RPMI8226 (cell line): ENCODE results near the gene AP5Z1.
A peak's percentile ranks its signal among the peaks of the same experiment; 100 is the strongest.

ENCODE experiments used
- DNase-seq: peaks from one replicate; pipeline ENCODE4 v3.0.0-alpha.2; 2015

Gene AP5Z1, protein sequence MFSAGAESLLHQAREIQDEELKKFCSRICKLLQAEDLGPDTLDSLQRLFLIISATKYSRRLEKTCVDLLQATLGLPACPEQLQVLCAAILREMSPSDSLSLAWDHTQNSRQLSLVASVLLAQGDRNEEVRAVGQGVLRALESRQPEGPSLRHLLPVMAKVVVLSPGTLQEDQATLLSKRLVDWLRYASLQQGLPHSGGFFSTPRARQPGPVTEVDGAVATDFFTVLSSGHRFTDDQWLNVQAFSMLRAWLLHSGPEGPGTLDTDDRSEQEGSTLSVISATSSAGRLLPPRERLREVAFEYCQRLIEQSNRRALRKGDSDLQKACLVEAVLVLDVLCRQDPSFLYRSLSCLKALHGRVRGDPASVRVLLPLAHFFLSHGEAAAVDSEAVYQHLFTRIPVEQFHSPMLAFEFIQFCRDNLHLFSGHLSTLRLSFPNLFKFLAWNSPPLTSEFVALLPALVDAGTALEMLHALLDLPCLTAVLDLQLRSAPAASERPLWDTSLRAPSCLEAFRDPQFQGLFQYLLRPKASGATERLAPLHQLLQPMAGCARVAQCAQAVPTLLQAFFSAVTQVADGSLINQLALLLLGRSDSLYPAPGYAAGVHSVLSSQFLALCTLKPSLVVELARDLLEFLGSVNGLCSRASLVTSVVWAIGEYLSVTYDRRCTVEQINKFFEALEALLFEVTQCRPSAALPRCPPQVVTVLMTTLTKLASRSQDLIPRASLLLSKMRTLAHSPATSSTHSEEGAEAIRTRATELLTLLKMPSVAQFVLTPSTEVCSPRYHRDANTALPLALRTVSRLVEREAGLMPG

DNA sequence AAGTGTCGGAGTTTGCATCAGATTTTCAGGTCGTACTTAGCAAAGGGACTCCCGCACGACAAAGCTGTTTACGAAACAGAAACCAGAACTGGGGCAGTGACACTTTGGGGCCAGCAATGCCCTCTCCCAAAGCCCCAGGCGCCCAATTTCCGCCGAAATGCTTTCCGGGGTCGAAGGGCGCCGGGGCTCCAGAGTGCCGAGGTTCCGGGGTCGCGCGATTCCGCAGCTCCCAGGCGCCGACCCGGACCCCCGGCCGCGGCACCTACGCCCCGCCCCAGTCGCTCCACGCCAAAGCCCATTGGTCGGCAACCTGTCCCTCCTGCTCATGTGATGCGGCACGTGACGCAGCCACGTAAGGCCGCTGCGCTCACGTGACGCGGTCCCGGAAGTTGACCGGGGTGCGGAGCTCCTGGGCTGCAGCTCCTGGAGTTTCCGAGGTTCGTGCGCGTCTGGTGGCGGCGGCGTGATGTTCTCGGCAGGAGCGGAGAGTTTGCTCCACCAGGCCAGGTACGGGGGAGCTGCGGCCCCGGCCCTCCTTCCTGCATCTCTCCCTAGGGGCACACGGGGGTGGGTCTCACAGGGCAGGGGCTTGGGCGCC, at the start of gene AP5Z1:
Gene AP5Z1 (plus strand): TSS at position 374 of the 598 bp plus-strand sequence. CDS start 93 bp downstream, at position 467.
- peak; percentile 99 for DNase-seq

DNA sequence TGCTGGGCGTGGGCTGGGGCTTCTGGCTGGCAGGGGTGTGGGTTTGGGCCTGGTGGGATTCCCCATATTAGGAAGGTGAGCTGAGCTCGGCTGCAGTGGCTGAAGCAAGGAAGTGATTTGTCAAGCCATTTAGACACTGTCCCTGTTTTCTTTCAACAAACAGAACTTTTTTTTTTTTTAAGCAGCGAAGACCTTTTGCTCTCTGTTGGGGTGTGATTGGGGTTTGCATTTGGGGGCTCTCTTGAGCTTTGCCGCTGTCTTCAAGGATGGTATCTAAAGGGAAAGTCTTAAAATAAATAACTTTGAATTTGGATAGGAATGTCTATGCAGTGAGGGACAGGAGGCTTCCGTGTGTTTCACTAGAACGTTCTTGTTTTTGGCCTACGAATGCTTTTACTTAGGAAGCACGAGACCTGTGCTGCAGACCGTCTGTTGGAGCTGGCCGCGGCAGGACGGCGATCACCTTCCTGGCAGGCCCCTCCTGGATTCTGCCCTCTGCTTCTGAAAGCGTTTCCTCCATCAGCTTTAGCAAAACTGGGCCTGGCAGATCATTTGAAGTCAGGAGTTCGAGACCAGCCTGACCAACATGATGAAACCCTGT, 49.5 kb upstream of the AP5Z1 start:
- DNase-seq, result no peak

DNA sequence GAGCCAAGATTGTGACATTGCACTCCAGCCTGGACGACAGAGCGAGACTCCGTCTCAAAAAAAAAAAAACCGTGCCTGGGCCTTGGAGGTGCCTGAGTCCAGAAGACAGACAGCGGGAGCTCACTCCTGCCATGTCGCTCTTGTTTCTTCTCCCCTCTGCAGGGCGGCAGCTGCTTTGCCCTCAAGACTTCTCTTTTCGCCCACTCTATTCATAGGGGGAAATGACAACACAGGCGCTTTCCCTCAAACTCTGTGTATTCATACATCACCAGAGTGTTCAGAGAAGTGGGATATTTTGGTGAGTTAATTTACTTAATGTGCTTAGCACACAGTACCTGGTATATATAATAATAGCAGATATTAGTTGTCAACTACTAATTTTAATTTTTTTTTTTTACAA, 48.9 kb upstream of the AP5Z1 start:
- DNase-seq, result no peak

DNA sequence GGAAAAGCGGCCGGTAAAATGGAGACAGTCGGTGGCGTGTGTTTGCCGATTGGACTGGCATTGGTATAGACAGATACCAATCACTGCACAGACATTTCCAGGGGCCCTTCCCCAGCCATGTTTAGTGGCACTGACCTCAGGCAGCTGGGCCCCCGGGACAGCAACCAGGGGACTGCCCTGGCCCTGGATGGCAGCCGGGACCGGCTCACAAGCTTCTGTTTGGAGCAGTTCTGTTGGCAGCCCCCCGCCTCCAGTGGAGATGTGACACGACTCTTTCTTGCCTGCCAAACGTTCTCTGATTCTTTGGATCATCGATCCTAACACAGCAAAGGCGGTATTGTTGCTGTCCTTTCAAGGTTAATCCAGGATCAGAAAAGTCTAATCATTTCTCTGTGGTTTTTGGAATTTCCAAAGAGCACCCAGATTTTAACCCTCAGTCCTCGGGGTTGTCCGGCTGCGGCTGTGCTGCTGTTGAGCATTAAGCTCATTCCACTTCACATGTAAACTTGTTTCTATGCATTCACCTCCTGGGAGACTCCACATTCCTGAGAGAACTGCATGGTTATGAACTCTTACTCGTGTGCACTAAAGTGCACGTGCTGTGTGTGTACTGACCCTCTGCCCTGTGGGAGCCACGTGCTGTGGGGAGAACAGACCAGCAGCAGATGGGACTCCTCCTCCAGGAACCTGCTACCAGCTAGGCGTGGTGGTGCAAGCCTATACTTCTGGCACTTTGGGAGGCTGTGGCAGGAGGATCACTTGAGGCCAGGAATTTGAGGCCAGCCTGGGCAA, 47.3 kb upstream of the AP5Z1 start:
- DNase-seq, result no peak

DNA sequence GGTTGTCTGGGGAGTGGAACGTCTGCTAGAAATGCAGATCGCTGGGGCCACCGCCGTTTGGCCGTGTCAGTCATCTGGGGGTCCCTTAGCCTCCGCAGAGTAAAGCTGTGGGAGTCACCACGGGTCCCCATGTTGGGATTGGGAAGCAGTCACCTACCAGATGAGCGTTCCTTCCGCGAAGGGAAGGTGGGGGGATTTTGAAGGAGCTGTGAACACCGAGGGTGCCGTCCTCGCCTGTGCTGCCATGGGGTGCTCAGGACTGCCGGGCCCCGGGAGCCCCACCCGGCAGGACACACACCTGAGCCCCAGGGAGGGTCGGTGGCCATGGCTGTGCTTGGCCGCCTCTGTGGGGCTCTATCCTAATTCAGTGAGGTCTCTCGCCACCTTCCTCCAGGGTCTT, 46.2 kb upstream of the AP5Z1 start:
- DNase-seq, result no peak

DNA sequence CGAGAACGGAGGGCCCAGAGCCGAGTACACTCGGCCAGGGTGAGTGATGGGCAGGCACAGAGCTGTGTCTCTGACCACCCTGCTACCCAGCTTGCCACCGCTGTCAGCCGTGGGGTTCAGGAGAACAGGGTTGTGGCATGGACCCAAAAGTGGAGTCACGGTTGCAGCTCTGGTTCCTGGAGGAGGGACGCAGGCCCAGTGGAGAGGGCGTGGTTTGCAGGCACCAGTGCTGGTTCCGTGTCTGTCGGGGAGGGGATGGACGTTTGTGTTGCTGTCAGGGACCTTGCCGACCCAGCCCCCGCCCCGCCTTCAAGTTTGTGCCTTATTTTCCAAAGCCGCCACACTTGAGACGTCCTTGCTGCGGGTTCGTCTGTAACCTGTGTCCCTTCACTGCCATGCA, 45.1 kb upstream of the AP5Z1 start:
- DNase-seq, result no peak

DNA sequence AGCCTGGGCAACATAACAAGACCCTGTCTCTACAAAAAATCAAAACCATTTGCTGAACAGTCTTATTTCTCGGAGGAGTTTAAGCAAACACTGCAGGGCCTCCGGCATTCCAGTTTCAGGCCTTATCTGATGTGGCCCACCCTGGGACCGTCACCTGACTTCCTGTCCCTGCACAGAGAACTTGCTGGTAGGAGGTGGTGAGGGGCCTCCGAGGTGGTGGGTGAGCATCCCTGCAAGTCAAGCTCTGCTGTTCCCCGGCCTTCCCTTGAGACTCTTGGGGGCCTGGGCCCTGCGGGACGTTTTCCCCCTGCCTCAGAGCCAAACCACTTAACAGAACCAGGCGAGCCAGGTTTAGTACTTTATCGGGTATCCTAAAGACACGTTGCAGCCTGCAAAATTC, 44.5 kb upstream of the AP5Z1 start:
- DNase-seq, result no peak

DNA sequence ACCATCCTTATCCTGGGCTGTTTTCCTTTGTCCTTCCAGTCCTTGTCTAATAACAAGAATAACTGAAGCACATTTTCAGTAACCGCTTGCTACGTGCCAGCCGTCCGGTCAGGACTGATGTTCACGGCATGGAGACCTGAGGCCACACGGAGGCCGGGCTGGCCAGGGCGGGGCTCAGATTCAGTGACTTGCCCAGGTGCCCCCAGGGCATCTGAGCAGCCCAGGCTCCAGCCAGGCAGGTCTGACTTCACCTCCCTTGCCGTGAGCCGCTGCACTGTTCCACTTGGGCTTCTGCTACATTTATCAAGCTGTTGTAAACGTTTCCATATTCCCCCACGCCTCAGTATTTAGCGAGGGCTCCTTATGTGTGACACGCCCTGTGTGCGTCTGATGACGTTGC, 43.6 kb upstream of the AP5Z1 start:
- DNase-seq, result no peak

DNA sequence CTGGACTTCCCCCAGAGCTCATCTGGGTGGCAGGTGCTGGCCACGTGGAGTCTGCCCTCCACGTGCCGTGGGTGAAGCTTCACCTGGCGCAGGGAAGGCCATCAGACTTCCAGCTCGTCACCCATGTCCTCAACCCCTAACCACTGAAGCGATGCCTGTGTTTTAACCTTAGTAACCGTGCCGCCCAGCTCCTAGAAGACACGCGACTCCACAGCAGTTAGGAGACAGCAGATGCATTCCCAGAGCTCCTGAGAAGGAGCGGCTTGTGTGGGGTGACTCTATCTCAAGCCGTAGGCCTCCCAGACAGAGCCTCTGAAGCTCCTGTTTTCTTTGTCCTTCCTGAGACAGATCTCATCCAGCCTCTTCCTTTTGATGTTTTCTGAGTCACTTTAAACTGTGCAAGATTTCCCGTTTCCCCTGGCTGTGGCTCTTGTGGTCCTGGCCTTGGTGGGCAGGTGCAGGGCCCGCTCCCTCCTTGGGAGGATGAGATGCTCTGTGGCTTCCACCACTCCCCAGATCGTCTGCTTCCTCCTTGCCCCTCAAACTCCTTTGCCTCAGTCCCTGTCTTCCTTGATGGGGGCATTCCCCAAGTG, 41.4 kb upstream of the AP5Z1 start:
- DNase-seq, result no peak

DNA sequence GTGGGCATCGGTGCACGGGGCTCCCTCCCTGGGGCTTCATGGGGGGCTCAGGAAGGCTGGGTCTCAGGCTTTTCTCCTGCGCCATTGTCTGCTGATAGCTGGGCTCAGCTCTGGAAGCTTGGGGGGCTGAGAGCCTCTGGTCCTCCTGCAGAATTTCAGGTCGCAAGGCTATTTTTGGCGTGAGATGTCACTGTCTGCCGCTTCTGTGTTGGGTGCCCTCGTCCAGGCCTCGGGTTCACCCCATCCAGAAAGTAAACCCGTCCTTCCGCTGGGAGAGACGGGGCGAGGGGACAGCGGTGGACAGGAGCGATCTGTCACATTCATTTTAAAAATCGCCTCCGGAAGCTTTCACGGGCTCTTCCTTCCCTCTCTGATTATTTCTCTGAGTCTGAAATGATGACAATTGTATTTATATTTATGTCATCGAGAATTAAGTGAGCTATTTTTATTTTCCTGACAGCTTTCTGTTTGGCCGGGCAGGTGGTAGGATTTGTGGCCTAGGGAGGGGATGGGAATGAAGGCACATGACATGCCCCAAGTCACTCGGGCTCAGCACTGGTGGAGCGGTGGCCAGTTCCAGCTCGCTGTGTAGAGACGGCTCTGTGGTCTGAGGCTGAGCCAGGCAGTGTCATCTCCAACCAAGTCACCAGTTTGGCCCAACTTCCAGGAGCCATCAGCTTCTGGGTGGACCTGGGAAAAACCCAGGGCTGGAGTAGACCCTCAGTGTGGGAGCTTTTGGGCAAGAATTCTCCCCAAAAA, 40.7 kb upstream of the AP5Z1 start:
- no peak for DNase-seq

DNA sequence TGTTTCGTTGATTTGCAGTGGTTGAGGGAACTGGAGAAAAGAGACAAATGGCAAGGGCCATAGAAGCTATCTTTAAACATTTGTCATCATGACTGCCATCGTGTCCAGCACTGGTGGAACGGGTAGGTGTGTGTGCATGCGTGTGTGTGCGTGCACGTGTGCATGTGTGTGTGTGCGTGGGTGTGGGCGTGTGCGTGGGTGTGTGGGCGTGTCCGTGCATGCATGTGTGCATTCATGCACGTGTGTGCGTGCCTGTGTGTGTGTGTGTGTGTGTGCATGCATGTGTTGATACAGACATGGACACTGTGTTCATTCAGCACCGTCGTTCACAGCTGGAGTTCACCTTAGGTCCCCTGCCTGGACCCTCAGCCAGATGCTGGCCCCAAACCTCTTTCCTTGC, 38.1 kb upstream of the AP5Z1 start:
- no peak for DNase-seq

DNA sequence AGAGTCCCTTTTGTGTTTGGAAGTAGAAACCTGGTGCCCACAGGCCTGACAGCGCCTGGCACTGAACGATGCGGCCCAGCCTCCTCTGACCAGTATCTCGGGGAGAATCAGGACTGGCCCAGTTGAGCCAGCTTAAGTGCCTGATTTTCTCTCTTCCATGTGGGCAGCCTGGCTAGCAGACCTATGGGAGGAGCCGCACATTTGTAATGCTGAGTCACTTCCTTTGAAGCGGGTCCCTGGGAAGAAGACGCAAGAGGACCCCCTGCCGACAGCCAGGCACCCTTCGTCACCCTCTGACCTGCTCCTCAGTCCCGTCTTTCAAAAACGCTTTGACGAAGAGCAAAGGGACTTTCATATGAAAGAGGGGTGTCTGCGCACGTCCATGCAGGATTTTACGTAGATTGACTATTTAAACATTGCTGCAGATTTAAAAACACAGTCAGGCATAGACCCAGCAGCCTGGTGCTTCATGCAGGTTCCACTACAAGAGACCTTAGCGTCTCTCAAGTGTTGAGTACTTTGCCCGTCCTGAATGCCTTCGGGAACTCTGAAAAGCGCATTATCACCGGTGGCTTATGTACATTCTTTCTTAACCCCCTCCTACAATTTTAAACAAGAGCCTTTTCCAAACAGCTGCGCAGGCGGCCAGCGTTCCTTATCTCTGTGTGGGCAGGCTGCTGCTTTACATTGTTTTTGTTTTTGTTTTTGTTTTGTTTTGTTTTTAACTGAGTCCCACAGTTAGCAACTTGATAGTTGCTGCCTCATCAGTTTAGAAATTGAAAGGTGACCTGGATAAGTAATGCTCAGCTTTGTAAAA, 36.5 kb upstream of the AP5Z1 start:
- no peak for DNase-seq

DNA sequence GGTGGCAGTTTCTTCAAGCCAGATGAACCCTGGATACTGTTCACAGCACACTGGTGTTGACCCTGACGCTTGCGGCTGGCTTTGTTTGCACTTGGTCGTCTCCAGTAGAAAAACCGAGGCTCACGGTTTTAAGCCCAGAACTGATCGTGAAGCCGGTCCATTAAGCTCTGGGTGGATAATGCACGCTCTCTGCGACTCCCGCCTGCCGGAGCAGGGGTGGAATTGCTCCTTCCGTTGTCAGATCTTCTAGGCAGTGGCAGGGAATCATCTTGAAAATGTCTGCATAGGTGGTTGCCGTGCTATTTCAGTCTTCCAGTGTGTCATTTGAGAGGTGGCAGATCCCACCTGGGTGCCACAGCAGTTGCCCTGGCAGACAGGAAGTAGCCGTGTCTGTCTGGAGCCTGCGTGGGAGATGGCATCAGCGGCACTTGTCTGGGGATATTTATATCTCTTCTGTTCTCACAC, 35.9 kb upstream of the AP5Z1 start:
- no peak for DNase-seq

DNA sequence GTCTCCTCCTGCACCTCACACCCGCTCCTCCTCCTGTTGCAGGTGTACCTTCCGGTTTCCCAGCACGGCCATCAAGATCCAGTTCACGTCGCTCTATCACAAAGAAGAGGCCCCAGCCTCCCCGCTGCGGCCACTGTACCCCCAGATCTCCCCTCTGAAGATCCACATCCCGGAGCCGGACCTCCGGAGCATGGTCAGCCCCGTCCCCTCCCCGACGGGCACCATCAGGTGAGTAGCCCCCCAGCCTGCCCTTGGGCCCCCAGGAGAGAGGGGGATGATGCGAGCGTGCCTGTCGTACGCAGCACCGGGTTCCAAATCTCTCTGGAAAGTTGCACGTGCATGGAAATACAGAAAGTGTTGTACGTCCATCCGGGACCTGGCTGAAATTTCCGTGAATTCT, 34.6 kb upstream of the AP5Z1 start:
- DNase-seq, result no peak

DNA sequence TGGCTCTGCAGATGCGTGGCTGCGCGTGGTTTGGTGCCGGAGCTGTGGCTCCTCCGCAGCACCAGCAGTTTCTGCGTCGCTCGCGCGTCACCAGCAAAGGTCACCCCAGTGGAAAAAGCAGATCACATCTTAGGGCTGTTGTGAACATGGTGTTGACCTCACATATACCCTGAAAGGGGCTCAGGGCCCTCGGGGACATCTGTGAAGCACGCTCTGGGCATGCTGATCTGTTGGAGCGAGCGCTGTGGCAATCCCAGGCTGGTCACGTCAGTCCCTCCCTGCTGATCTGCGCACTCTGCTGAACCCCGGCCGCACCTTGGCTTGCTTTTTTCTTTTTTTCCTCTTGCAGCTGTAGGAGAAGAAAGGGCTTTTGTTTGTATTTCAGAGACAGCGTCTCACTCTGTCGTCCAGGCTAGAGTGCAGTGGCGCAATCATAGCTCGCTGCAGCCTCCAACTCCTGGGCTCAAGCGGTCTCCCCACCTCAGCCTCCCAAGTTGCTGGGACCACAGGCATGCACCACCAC, 33.3 kb upstream of the AP5Z1 start:
- no peak for DNase-seq

DNA sequence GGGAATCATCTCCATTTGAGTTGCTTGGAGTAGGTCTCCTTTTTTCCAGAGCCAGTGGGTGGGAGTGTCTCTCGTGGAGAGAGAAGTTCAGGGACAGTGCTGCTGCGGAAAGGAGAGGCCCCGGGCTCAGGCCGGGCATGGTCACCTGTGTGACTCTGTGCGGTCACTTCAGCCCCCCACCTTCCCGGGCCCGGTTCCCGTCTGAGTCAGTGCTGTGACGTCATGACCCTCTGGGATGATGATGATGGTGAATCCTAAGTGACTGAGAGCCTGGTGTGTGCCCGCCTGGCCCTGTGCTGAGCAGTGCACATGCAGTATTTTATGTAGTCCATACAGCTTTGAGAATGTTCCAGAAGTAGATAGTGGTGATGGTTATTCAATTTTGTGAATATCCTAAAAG, 32.6 kb upstream of the AP5Z1 start:
- no peak for DNase-seq

DNA sequence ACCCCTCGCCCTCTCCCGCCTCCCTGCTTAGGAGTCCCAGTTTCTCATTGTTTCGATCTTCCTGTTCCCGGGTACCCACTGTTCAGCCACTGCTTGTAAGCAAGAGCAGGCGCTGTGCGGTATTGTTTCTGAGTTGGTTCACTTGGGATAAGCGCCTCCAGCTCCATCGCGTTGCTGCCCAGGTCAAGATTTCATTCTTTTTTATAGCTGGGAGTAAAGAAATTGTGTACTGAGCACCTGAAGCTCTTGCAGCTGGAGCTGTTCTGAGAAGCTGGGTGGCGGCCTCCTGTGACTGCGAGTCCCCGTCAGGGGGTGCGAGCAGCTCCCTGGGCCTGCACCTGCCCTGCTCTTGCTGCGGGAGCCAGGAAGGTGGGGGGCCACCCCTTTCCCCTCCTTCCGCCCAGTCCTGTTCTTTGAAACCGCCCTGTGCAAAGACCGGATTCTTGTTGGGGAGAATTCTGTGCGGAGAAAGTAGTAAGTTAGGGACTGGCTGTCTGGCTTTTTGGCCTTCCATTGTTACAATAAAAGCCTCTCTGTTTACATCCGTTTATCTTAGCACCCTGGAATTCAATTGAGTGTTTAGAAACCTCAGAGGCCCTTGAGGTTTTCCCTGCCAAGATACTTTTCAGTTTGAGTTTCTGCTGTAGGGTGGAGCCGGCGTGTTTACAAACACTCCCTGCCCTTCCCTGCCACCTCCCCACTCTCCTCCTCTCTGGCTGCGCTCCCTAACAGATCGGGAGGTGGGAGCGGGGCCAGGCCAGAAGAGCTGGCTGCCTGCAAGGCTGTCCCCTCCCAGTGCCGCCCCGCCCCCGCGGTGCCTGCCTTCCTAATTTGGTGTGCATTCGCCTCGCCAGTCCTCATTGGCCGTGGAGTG, 30.8 kb upstream of the AP5Z1 start:
- DNase-seq, result peak; percentile 92

DNA sequence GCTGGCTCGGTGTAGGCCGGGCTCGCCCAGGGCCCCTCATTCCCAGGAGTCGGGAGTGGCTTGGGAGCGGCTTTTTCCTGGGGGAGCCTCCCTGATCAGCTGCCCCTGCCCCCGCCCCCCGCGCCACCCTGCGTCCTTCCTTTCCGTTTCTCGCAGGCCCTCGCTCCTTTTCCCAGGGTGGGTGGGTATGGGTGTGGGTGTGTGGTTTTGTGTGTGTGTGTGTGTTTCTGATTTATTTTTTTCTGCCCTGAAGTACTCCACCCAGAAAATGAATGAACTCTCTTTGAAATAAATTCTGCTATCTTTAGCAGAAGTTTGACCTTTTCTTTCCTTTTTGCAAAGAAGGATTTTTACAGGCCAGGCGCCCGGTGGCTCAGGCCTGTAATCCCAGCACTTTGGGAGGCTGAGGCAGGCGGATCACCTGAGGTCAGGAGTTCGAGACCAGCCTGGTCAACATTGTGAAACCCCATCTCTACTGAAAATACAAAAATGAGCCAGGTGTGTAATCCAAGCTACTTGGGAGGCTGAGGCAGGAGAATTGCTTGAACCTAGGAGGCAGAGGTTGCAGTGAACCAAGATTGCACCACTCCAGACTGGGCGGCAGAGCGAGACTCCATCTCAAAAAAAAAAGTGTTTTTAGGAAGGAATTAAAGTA, 30.0 kb upstream of the AP5Z1 start:
- no peak for DNase-seq
